K562 (cell line): ENCODE data around the gene CTSH. TPM values are rescaled to one million over a fixed set of nuclear protein-coding genes. Genes with fewer than 3 reads are reported as not detected.

Source experiments
- ATAC-seq: fragments of 200-7000 bp; cut with Tn5 transposase; 3 replicates; pipeline ENCODE4 v1.9.1; 2020; ENCODE audit warnings: moderate library complexity
- BruUV-seq: library from RNA; stranded (reverse); fragments of 400-500 nt; replicated peaks from 2 replicates; lab custom pipeline; 2021; lab: Mats Ljungman, UMichigan
- CTCF ChIA-PET: fragments of 300-600 bp; formaldehyde crosslinking; extraction: SDS; loops from one replicate; lab custom pipeline; 2021; ENCODE audit warnings: low intra/inter-chr PET ratio; lab: Yijun Ruan, JAX
- POLR2A ChIA-PET: fragments of 300-600, 350-650 bp; sonication (Branson Sonifier 250); formaldehyde crosslinking; extraction: SDS; loops from one replicate; lab custom pipeline; 2021; ENCODE audit warnings: antibody characterized with exemption, inconsistent platforms; lab: Yijun Ruan, JAX
- DNase-seq, 4 experiments: peaks; one replicate each; pipeline versions ENCODE4 v3.0.0 to v3.0.0-alpha.2; 2011 to 2018; ENCODE audit warnings: low spot score in 3 of 4, mixed read lengths in 3 of 4; ENCODE audit errors: extremely low read depth in 1 of 4
- FAIRE-seq: peaks from 2 replicates; lab custom pipeline; 2011; peaks lifted over from hg19 to GRCh38; lab: Jason Lieb, UNC
- H2AFZ ChIP-seq: 2 replicates; pipeline ENCODE4 v1.6.0; 2011; ENCODE audit warnings: low read depth, low read length, control low read depth, inconsistent platforms
- H3K27ac ChIP-seq: fragments of 200-600 bp; 3 replicates; pipeline ENCODE4 v1.8.0; 2011; ENCODE audit warnings: low read depth, mild to moderate bottlenecking, control low read depth, inconsistent platforms, low read length, moderate library complexity, mixed read lengths; ENCODE audit errors: extremely low read depth
- H3K27me3 ChIP-seq, 2 experiments: fragments of 300-600 bp in 1 of 2; 2 replicates in 1 of 2; 3 replicates in 1 of 2; pipeline versions ENCODE4 v1.6.0 to v1.8.0; 2011; ENCODE audit warnings: inconsistent platforms in 2 of 2, low read length in 2 of 2, mild to moderate bottlenecking in 1 of 2, mixed read lengths in 1 of 2, moderate library complexity in 1 of 2; ENCODE audit not compliant: control insufficient read depth in 2 of 2, insufficient read depth in 2 of 2
- H3K36me3 ChIP-seq: fragments of 300-600 bp; 3 replicates; pipeline ENCODE4 v1.8.0; 2011; ENCODE audit warnings: mild to moderate bottlenecking, low read length, inconsistent platforms; ENCODE audit not compliant: control insufficient read depth, insufficient read depth
- H3K4me1 ChIP-seq, 2 experiments: fragments of 200-600 bp in 1 of 2; replicated peaks in 1 of 2; 2 replicates in 1 of 2; 3 replicates in 1 of 2; pipeline versions ENCODE4 v1.5.1 to v1.8.0; 2011; ENCODE audit warnings: inconsistent platforms in 2 of 2, low read length in 2 of 2, mild to moderate bottlenecking in 1 of 2, mixed read lengths in 1 of 2, moderate library complexity in 1 of 2; ENCODE audit not compliant: control insufficient read depth in 2 of 2, insufficient read depth in 2 of 2
- H3K4me2 ChIP-seq: 2 replicates; pipeline ENCODE4 v1.6.1; 2011; ENCODE audit warnings: low read length, control low read depth, inconsistent platforms, mixed read lengths; ENCODE audit not compliant: insufficient read depth
- H3K4me3 ChIP-seq: fragments of 200-600 bp; sonication (generic), shearing (Covaris generic); 2 replicates; pipeline ENCODE4 v1.5.1; 2016; ENCODE audit warnings: control low read depth, inconsistent platforms
- H3K79me2 ChIP-seq: fragments of 200-600 bp; 3 replicates; pipeline ENCODE4 v1.8.0; 2011; ENCODE audit warnings: low read length, inconsistent platforms; ENCODE audit not compliant: control insufficient read depth, insufficient read depth
- H3K9ac ChIP-seq, 2 experiments: 2 replicates each; pipeline versions ENCODE4 v1.6.0 to v1.6.1; 2011; ENCODE audit warnings: low read depth in 2 of 2, low read length in 2 of 2, control low read depth in 1 of 2, inconsistent platforms in 1 of 2, mild to moderate bottlenecking in 1 of 2, mixed read lengths in 1 of 2; ENCODE audit not compliant: insufficient read depth in 1 of 2
- H3K9me1 ChIP-seq: one replicate; pipeline ENCODE4 v1.6.0; 2011; ENCODE audit warnings: inconsistent platforms, mild to moderate bottlenecking, low read length, moderate library complexity; ENCODE audit not compliant: control insufficient read depth, insufficient read depth
- H3K9me3 ChIP-seq: replicated peaks from 2 replicates; pipeline ENCODE4 v1.5.1; 2011; ENCODE audit warnings: low read depth, low read length, inconsistent platforms; ENCODE audit not compliant: control insufficient read depth, insufficient read depth
- H4K20me1 ChIP-seq: replicated peaks from 2 replicates; pipeline ENCODE4 v1.6.1; 2011; ENCODE audit warnings: low read length, inconsistent platforms, mixed read lengths; ENCODE audit not compliant: control insufficient read depth, insufficient read depth
- ATF1 ChIP-seq, 2 experiments: fragments of 450-650 bp in 1 of 2; IDR thresholded peaks; 2 replicates each; pipeline ENCODE4 v1.6.1; 2016; ENCODE audit warnings: missing compliant biosample characterization in 1 of 2, missing genetic modification characterization in 1 of 2
- BRD4 ChIP-seq: fragments of 200-600 bp; sonication (generic); IDR thresholded peaks from 2 replicates; pipeline ENCODE4 v1.6.1; 2017; ENCODE audit warnings: inconsistent platforms
- C11orf30 ChIP-seq: fragments of 450-650 bp; IDR thresholded peaks from 2 replicates; pipeline ENCODE4 v1.6.1; 2016; ENCODE audit warnings: low read depth, mild to moderate bottlenecking
- CBX3 ChIP-seq, 2 experiments: IDR thresholded peaks; 1 replicate in 1 of 2; 2 replicates in 1 of 2; pipeline ENCODE4 v1.6.1; 2012; ENCODE audit warnings: inconsistent platforms in 2 of 2, low read length in 2 of 2, borderline replicate concordance in 1 of 2, control low read depth in 1 of 2
- CREM ChIP-seq: IDR thresholded peaks from 2 replicates; pipeline ENCODE4 v1.6.1; 2014; ENCODE audit warnings: antibody characterized with exemption, low read depth
- DACH1 ChIP-seq: fragments of 450-650 bp; IDR thresholded peaks from 2 replicates; pipeline ENCODE4 v1.6.1; 2018; ENCODE audit not compliant: partially characterized antibody
- FUS ChIP-seq: fragments of 200-400 bp; formaldehyde crosslinking; optimal IDR thresholded peaks from 2 replicates; pipeline ENCODE3; 2017; ENCODE audit warnings: low read depth, low read length
- KDM1A ChIP-seq, 2 experiments: fragments of 450-650 bp; IDR thresholded peaks; 2 replicates each; pipeline ENCODE4 v1.6.1; 2016; ENCODE audit warnings: mild to moderate bottlenecking in 2 of 2
- PPARD ChIP-seq: fragments of 250-450 bp; sonication (Bioruptor Pico); IDR thresholded peaks from 2 replicates; pipeline ENCODE4 v1.8.0; 2022; ENCODE audit warnings: inconsistent platforms, mild to moderate bottlenecking, moderate library complexity
- SIX5 ChIP-seq, 2 experiments: IDR thresholded peaks; 2 replicates each; pipeline ENCODE4 v1.6.1; 2011; ENCODE audit warnings: low read length in 2 of 2, borderline replicate concordance in 1 of 2, low read depth in 1 of 2, mild to moderate bottlenecking in 1 of 2, moderate library complexity in 1 of 2; ENCODE audit not compliant: insufficient read depth in 1 of 2
- TSC22D4 ChIP-seq: fragments of 450-650 bp; IDR thresholded peaks from 2 replicates; pipeline ENCODE4 v1.6.1; 2016; ENCODE audit warnings: missing genetic modification characterization, missing biosample characterization, control low read depth
- XRCC4 ChIP-seq: IDR thresholded peaks from one replicate; pipeline ENCODE4 v1.6.1; 2011; ENCODE audit not compliant: insufficient read depth, insufficient read length; ENCODE audit errors: extremely low read depth
- XRCC5 ChIP-seq: fragments of 200-400 bp; formaldehyde crosslinking; IDR thresholded peaks from 2 replicates; pipeline ENCODE4 v1.6.1; 2017; ENCODE audit warnings: low read depth, mild to moderate bottlenecking, low read length
- ZC3H11A ChIP-seq: IDR thresholded peaks from 2 replicates; pipeline ENCODE4 v1.6.1; 2012; ENCODE audit warnings: low read depth, low read length, improper control_type of control experiment
- ZC3H4 ChIP-seq: sonication (generic); formaldehyde crosslinking; IDR thresholded peaks from 2 replicates; pipeline ENCODE4 v1.9.0; 2021; ENCODE audit warnings: missing genetic modification reagents, borderline replicate concordance
- ZNF384 ChIP-seq: IDR thresholded peaks from 2 replicates; pipeline ENCODE4 v1.6.1; 2012; ENCODE audit warnings: low read depth, low read length, improper control_type of control experiment
- ZNF408 ChIP-seq: fragments of 250-450 bp; sonication (Bioruptor Pico); IDR thresholded peaks from 2 replicates; pipeline ENCODE4 v1.4.0; 2020; ENCODE audit warnings: low read depth, mild to moderate bottlenecking, moderate library complexity
- ZNF644 ChIP-seq: fragments of 200-800 bp; sonication (Bioruptor generic); IDR thresholded peaks from 2 replicates; pipeline ENCODE4 v1.6.1; 2016; ENCODE audit warnings: low read depth, missing genetic modification characterization, missing compliant biosample characterization
- WGBS: fragments of 100-300 bp; shearing (Covaris generic); methylation state at CpG from one replicate; pipeline ENCODE4 v1.1.6; 2016; ENCODE audit warnings: low coverage, mixed read lengths; ENCODE audit not compliant: insufficient coverage; ENCODE audit errors: missing lambda C conversion rate; 5-methylcytosine and 5-hydroxymethylcytosine counted together
- in situ Hi-C: fragments of 300-500 bp; cut with MboI; formaldehyde crosslinking; loops from 4 replicates; pipeline ENCODE4 v1.15.0; 2018; ENCODE audit warnings: inconsistent platforms, mixed read lengths
- intact Hi-C: fragments of 100-400 bp; cut with micrococcal nuclease; formaldehyde crosslinking; loops from 2 replicates; pipeline ENCODE4 v1.14.2; 2022
- polyA plus RNA-seq, 8 experiments: library from polyadenylated mRNA; depleted of rRNA in 4 of 8; stranded (reverse) in 5 of 8; unstranded in 3 of 8; fragments of >200 nt; fragmentation: Nextera tagmentation in 2 of 8; fragmentation: Illumina TruSeq in 1 of 8; extraction: Ambion mirVana in 2 of 8; extraction: Trizol in 1 of 8; gene quantifications; 2 replicates each; pipeline versions ENCODE4 v1.2.1 to v1.2.3, GENCODE V29; 2011 to 2014; ENCODE audit warnings: inconsistent platforms in 1 of 8, missing spikeins in 1 of 8
- total RNA-seq, 7 experiments: library from RNA; depleted of rRNA in 6 of 7; stranded (reverse); fragments of >200 nt in 6 of 7; fragmentation: Illumina TruSeq in 2 of 7; extraction: Trizol in 2 of 7; gene quantifications; 2 replicates each; pipeline versions ENCODE4 v1.2.1 to v1.2.3, GENCODE V29; 2011 to 2021; ENCODE audit warnings: low replicate concordance in 1 of 7

CTSH gene
- total and polyA plus RNA-seq, 9 of the 15 experiments (the other 6 are each of a cell fraction or from before 2014, with no cell fraction given), result 15.0 to 462 (median 173) TPM

DNA sequence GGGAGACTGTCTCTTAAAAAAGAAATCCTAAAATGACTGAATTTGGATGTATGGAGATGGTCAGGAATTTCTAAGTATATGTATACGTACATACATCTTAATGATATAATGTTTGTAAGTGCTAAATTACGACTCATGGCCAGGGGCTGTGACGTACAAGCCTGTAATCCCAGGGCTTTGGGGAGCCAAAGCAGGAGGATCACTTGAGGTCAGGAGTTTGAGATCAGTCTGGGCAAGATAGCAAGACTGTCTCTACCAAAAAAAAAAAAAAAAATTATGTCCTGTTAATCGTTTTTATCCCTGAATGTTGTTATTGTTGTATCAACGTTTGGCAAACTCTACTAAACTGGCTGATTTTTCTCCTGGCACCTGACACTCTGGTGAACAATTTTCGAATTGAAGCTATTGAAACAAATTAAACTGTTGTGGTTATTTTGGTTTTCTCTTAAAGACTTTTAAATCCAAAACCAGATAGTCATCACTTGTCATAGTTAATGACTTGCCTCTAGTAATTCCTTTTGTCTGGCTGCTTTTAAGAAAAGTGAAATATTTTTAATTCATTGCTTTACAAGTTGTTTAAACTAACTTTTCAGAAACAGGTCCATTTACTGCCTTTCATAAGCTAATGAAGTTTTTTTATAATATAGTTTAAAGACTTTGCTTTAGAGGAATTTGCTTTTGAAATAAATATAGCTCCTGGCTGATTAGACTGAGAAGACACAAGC, 65.2 kb downstream of the CTSH start:
- Histone ChIP-seq H3K36me3 (peaks cover 72% of the 10 kb centered on the region), H4K20me1 (peaks cover 59% of the 10 kb centered on the region), H3K4me3 (no peak overlapping the region), H3K4me2 (no peak overlapping the region), H3K4me1 (peaks cover 8 to 29% of the 10 kb centered on the region in 2 experiments; a peak in 4 of 5 replicates), H3K27me3 (no peaks in the 10 kb centered on the region), H3K9me1 (peaks cover 12% of the 10 kb centered on the region), H3K79me2 (peaks cover 99% of the 10 kb centered on the region), H3K9ac (no peak overlapping the region), H2AFZ (no peak overlapping the region), H3K9me3 (no peaks in the 10 kb centered on the region), H3K27ac (peak overlapping the region; percentile 10; the same call in 1 of the 3 replicates)
- no TSS peak for BruUV-seq
- DNase-seq (peak in 1 of 4 experiments; percentile 31), FAIRE-seq (no peak), ATAC-seq (no peak)
- intact Hi-C loops (no loop called here), in situ Hi-C loops (no loop called here)
- WGBS, result 30% methylated on average over 4 of the region's 6 CpGs
- CTCF ChIA-PET, result no interaction called here
- POLR2A ChIA-PET, result interaction anchor here (0.6 to 2.9 kb wide), 10 partner anchors 11 to 1948 kb away, joined by 3 to 11 read pairs (median 4); partner anchors contain the start of gene RCN2
- no peak for TF ChIP-seq SIX5 (IDR thresholded peaks at IDR 0.05; ENCODE audit: borderline replicate concordance in 1 of 2, insufficient read depth in 1 of 2, low read depth in 1 of 2, low read length in 2 of 2)
- TF ChIP-seq KDM1A (IDR thresholded peaks at IDR 0.05), result no peak
- peak; percentile 20; the same call in 1 of the 2 replicates for TF ChIP-seq ZNF384
- no peak for TF ChIP-seq ZNF644 (tag)
- no peak for TF ChIP-seq CREM
- no peak for TF ChIP-seq TSC22D4 (tag)
- TF ChIP-seq BRD4, result no peak
- TF ChIP-seq XRCC5, result no peak
- TF ChIP-seq ZNF408 (CRISPR knock-in tag), result no peak
- TF ChIP-seq ATF1 (CRISPR knock-in tag; IDR thresholded peaks at IDR 0.05), result no peak
- TF ChIP-seq ATF1 (tag; IDR thresholded peaks at IDR 0.05), result peak; percentile 48; the same call in 1 of the 2 replicates
- TF ChIP-seq C11orf30, result no peak
- no peak for TF ChIP-seq CBX3 (IDR thresholded peaks at IDR 0.05; ENCODE audit: borderline replicate concordance in 1 of 2, low read length in 2 of 2)
- TF ChIP-seq DACH1, result no peak
- TF ChIP-seq PPARD, result no peak
- TF ChIP-seq FUS, result no peak
- TF ChIP-seq ZC3H4 (CRISPR knock-in tag), result no peak
- no peak for TF ChIP-seq XRCC4
- TF ChIP-seq ZC3H11A, result no peak
